ENCODE measurements around the gene TTC4. TPM values are rescaled to one million over a fixed set of nuclear protein-coding genes. Genes with fewer than 3 reads are reported as not detected.

TTC4 gene
- total RNA-seq, 1 donor from 2014 or later: 23.9 TPM

- intact Hi-C loops (cut with micrococcal nuclease): no loop called here
Observed at GRCh38 chr1:54777431-54777830, 61.8 kb downstream of the TTC4 start.

- intact Hi-C loops (cut with micrococcal nuclease): no loop called here
Observed at GRCh38 chr1:54781023-54781723, 65.5 kb downstream of the TTC4 start.

GRCh38 chr1:54782156-54782555 lies 66.5 kb downstream of the TTC4 start:
- intact Hi-C loops (cut with micrococcal nuclease): no loop called here

- intact Hi-C loops (cut with micrococcal nuclease): no loop called here
Observed at GRCh38 chr1:54782588-54782987, 66.9 kb downstream of the TTC4 start.

- intact Hi-C loops (cut with micrococcal nuclease): no loop called here
Observed at GRCh38 chr1:54784066-54784465, 68.4 kb downstream of the TTC4 start.

GRCh38 chr1:54786778-54787177 lies 71.1 kb downstream of the TTC4 start:
- intact Hi-C loops (cut with micrococcal nuclease): no loop called here

GRCh38 chr1:54787604-54788003 lies 71.9 kb downstream of the TTC4 start:
- intact Hi-C loops (cut with micrococcal nuclease): no loop called here

GRCh38 chr1:54788459-54788858 lies 72.8 kb downstream of the TTC4 start:
- intact Hi-C loops (cut with micrococcal nuclease): no loop called here

- intact Hi-C loops (cut with micrococcal nuclease): no loop called here
Observed at GRCh38 chr1:54791880-54792522, 76.3 kb downstream of the TTC4 start.

Other genes starting within 250 kb of the TTC4 start
- gene ACOT11, start 167.6 kb upstream of the TTC4 start, total RNA-seq: 2.0 TPM in 2 replicates
- not detected in 2 replicates for gene FAM151A, start 92.3 kb upstream of the TTC4 start, total RNA-seq
- 0.18 and 0.27 TPM in 2 replicates for gene MROH7, start 74.1 kb upstream of the TTC4 start, total RNA-seq
- gene PARS2, start 48.7 kb downstream of the TTC4 start, total RNA-seq: 4.6 and 5.1 TPM in 2 replicates
- 4.5 and 4.6 TPM in 2 replicates for gene TTC22, start 85.5 kb downstream of the TTC4 start, total RNA-seq
- gene DHCR24, start 171.3 kb downstream of the TTC4 start, total RNA-seq: 145 TPM in 2 replicates

Data from T-helper 2 cell treated with Interferon-gamma antibody and Interleukin-4, amounts not matched to agents 100 ng/mL and 5 ng/mL, for 36 hours (primary cell).